Retina (tissue), 1 donor: ENCODE data around the gene PACRG.
"Not testable (repeated sequence)": the region's sequence is repeated elsewhere in the genome, so short reads cannot be mapped to it uniquely, and the experiment has no call there.

Experiments
- DNase-seq: peaks from one replicate; pipeline ENCODE4 v3.0.0-alpha.2; 2016

Gene PACRG

DNA sequence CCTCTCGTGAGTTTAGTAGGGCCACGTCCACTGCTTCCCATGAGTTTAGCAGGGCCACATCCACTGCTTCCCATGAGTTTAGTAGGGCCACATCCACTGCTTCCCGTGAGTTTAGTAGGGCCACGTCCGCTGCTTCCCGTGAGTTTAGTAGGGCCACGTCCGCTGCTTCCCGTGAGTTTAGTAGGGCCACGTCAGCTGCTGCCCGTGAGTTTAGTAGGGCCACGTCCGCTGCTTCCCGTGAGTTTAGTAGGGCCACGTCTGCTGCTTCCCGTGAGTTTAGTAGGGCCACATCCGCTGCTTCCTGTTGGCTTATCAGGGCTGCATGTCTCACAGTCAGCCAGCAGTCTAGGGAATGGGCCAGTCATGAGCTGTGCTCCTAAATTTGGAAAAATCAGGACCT lies 573.1 kb downstream of the PACRG start:
- DNase-seq: no peak

DNA sequence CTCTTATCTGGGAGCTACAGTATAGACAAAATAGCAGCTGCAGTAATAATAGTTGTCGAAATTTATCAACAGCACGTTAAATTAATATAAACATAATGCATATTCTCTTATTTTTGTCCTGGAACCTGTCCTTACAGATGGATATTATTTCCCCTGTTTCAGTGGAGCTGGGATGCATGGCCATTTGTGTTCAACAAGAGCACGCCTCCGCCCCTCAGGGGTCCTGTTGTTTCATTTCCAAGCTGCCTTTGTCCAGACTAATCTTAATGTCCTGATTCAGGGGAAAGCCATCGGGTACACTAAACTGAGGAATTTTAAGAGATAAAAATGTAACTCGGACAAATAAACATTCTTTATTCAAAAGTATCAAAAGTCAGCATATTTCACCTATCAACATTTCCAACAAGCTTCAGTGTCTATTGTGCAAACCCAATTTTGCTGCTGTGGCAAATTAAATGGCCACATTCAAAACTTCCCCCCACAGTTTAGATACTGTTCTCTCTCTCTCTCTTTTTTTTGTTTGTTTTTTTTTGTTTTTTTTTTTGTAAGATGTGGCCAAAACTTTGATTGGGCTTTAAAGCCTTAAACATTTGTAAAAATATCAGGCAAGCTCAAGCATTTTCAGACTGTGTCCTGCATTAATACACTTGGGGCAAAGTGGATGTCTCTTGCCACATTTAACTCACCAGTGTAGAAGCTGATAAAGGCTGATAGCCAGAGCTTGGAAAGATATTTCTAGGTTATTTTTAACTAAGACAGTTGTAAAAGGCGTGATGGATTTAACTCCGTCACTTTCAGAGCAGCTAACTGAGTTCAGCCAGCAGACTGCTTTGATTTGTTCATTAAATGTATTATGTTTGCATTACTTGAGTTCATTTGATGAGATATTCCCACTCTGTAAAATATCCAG lies 574.2 kb downstream of the PACRG start:
- DNase-seq: peak; percentile 34

DNA sequence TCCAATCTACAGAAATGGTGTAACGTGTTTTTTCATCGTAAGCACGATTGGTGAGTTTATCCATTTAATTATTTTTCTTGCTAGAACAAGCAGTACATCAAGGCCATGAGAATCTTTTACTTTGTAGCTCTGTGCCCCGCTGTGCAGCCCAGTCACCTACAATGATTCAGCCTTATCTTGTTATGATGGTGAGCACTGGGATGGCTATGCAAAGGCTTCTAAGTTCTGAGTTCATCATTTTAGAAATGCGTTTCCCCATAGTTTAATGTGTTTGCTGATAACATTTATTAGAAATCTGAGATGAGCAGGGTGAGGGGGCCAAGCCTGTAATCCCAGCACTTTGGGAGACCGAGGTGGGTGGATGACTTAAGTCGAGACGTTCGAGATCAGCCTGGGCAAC lies 575.0 kb downstream of the PACRG start:
- DNase-seq: no peak

DNA sequence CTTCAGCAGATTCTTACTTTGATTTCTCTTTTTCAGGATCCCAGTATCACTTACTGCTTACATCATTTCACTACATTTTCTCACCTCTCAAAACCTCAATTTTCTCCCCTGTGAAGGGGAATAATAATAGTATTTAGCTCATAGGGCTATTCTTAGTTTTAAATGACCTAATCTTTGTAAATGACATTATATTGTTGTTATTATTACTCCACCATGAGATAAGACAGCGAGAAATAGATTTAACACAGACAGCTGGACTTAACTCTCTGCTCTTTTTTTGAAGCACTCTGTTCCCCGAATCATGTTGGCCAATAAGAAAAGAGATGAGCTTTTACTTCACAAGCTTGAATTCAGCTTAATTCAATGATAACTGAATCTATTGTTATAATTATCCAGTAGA lies 578.2 kb downstream of the PACRG start:
- DNase-seq: no peak

DNA sequence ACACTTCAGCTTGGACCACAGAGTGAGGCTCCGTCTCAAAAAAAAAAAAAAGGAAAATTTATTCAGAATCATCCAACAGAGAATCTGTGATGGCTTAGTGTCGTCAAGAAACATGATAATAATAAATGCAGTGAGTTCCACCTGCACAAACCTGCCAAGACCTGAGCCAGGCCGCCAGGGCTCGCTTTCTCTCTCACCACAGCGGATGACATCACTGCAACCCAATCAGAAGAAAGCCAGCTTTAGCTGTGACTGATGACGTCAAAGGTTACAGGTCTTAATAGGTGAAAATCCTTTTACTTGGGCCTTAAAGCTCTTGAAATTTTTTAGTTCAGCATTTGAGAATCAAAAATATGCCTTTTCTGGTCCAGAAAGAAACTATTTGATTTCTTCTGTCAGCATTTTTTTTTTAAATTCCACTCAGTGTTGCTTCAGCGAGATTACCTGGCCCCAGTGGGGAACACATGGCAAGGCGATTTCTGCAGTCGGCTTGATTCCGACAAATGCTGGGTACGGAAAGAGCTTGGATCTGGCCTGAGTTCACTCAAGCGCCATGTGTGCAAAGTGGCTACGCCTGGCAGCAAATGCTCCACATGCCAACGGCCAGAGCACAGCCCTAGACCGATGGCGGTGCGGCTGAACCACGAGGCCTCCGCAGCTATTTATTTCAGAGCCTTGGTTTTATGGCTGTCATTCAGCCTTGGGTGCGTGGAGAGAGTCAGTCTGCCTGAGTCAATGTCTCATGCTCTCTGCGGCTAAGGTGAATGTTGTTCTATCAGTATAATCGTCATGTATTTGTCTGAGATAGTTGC lies 581.1 kb downstream of the PACRG start:
- DNase-seq: no peak

DNA sequence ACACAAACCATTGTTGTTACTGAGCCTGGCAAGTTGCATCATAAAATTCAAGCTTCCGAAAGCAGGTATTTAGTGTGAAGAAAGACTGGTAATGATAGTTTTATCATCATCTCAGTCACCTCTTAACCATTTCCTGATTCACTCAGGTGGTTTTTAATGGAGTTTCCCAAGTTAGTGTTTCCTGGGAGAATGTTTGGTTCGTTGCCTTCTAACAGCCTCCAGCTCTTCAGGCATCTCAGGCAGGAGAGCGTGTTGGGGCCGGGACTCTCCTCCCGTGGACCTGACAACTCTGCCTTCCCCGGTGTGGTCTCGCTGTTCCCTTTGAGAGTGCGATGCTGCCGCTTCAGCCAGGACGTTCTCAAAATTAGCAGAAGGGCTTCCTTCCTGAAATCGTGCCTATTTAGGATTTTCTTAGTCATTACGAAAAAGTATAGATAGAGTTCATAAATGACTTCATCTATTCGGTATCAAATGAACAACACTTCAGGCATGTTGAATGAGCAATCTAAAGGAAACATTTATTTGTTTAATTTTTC lies 581.8 kb downstream of the PACRG start:
- no peak for DNase-seq

DNA sequence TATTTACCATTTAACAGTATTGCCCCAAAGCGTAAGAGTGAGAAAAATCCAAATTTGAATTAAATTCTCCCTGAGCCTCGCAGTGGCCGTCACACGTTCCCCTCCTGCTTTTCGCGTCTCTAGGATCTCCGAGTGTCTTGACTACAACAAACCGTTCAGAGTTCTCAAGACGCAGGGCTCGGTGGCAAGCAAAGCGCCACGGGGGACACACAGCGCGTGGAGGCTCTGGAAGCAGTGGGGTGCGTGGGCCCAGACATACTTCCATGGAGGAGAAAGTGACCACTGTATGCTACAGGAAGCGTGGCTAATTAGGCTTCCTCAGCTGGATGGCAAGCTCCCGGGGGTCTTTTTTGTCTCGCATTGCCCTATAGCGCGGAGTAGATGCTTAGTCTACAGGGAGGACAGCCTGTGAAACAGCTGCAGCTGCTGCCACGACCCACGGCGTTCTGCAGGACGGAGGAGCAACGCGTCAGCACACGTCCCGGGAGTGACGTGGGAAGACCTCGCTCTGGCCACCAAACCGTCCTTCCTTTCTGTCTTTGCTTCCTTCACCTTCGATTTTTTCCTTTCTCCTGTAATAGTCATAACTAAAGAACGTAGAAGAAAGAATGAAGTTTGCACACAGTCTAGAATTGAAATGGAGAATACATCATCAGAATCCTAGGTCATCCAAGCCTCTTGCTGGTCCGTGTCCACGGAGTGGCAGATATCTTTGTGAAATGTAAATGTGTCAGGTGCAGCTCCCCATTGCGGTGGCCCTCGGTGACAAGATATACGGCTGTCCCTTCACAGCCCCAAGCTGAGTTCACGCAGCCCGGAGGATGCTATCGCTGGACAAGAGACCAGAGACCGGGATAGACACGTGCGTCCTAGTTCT lies 582.6 kb downstream of the PACRG start:
- DNase-seq: no peak

DNA sequence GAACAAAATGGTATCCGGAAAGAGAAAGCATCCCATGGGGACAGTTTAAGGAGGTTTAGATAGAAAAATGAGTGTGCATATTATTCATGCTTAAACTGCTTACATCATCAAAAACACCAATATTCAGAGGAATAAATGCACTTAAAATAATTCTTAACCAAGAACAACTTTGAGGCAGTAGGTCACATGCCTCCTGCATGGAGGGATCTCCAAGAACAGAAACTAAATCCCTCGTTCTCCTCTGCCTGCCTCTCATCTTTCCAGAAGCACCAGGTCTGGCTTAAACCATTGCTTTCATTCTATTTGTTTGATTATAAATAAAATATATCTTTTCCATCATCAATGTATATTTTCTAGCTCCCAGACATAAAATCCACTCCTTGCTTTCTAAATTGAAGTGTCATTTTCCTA lies 583.2 kb downstream of the PACRG start:
- DNase-seq: no peak

DNA sequence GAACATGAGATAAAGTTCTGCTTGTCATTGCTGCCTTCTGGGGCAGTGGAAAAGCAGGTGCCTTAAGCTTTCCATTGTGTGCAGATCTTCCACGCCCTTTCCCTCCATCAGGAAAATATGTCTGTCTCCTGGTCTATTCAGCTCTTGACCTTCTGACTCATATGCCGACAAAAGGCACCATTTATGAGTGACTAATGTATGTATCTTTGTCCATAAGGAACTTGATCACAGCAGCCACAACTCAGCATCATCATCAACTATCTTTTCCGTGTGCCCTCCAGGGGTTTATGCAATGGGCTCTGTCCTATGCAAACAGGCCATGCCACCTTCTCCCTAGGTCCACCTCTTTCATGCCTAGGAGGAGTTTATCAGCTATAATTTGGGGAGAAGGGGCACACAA lies 584.1 kb downstream of the PACRG start:
- DNase-seq: no peak

DNA sequence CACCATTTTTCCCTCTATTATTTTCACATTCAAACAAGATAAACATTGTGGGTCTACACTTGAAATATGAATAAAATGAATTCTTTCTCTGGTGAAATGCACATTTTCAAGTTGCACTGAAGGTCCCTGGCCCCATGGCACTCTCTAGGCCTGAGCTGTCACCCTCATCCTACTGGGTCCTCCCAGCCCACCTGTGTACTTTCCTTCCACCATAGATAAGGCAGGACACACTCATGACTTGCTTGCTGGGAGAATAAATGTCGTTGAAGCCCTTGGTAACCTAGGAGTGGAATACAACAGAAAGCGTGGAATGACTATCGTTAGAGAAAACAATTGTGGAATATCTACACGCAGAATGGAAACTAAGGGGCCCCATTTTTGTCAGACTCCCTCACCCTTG lies 585.8 kb downstream of the PACRG start:
- no peak for DNase-seq

DNA sequence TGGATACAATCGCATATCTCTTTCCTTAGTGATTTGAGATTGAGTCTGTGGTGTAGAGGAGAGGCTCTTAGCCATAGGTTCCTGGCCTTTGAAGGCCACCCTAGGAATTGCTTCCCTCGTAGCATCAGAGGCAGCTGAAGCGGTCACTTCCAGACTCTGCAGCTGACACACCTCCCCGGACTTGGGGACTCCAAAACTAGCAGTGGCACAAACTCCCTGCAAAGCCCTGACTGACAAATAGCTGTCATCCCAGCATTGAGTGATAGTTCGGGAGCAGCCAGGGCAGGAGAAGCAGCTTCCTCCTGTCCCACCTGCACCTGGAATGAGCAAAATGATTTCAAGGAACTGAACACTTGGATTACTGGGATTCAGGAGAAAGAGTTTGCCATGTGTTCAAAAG lies 586.2 kb downstream of the PACRG start:
- DNase-seq: no peak

DNA sequence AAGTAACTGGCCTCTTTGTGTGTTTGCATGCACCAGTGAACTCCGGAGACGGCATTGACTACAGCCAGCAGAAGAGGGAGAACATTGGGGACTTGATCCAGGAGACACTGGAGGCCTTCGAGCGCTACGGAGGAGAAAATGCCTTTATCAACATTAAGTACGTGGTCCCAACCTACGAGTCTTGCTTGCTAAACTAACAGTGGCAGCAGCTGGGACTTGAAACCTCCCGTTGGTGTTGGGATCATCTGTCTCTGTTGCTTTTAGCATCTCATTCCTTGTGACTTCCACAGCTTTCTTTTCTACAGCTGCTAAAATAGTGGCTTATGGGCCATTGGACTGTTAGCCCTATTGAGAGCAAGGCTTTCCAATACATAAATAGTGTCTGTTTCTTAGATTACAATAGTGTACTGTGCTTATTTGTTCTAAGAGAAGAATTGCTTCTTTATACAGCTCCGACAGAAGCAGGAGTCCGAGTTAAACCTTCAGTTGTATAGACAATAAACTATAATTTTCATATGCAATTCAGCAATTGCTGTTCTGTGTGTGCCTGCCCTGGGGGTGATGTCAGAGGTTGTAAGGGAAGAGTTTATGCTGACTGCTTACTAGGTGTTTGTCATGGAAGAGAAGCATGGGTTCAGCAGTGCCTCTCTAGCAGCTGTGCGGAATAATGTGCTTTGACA lies 587.2 kb downstream of the PACRG start:
- DNase-seq: peak; percentile 47

DNA sequence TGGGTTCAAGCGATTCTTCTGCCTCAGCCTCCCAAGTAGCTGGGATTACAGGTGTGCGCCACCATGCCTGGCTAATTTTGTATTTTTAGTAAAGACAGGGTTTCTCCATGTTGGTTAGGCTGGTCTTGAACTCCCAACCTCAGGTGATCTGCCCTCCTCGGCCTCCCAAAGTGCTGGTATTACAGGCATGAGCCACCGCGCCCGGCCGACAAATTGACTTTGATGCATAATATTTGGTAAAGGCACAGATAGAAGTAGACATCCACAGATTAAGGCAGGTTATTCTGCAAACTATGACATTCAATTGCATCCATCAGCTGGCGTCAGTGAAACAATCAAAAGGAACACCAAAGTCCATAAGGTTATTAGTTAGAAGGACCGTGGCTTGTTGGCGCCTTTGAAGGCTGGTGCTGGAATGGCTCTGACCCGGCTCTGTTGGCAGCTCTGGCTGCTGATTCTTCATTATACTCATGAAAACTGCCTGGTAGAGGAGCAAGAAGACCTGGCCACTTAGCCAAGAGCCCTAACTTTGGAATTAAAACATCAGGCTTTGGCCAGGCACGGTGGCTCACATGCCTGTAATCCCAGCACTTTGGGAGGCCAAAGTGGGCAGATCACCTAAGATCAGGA lies 589.2 kb downstream of the PACRG start:
- not testable (repeated sequence) for DNase-seq

DNA sequence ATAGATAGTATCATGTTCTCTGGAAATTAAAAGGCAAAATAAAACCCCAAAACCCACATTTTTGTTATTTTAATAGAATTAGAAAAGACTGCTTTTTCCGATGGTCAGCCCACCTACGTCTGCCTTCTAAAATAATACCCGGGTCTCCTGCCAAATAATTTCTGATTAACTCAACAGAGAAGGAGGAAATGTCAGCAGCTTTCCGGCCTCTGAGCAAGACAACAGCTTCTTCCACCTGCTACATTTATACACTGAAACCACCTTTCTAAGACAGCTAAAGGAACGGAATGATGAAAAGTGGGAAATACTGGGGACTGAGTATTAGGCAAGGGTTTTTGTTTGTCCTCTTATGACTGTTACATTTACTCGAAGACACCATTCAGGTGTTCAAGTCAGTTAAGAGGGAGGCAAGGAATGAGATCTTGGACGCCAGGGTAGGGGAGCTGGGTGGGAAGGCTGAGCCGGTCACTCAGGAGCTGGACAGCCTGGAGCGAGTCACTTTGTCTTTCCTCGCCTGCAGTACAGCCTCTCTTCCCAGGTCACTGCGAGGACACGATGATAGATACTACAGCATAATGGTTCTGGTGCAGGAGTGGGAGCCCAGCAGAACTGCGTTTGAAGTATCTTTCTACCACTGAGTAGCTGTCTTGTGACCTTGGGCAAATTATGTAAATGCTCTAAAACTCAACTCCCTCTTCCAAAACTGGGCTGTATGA lies 590.5 kb downstream of the PACRG start:
- DNase-seq: no peak

DNA sequence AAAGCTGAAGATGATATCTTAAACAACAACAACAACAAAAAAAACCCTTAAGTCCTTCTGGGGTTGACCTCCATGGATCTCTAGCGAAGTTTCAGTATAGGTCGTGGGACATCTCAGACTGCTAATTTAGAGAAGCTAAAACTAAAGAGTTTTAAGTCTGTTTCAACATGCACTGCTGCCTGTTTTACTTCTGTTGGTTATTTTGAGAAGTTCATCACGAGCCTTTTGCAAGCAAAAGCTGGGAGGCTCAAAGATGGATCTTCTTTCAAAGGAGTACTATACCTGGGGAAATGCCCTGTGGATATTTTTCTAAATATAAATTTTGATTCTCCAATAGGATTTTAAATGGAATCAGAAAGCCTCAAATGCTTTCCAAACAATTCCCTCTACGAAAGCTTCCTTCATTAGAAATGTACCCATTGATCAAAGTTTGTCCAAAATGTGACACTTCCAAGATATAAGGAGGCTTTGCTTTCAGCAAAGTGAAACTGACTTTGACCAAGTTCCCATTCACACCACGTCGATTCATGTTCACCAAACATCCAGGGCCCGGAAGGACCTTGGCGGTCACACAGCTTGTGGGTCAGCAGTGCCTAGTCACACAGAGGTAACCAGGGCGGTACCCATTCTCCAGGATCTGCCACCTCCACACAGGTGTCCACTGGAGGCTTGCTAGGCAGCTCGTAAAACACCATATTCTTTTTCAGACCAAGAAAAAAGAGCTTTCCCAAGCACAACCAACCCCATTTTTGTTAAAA lies 592.0 kb downstream of the PACRG start:
- DNase-seq: no peak

DNA sequence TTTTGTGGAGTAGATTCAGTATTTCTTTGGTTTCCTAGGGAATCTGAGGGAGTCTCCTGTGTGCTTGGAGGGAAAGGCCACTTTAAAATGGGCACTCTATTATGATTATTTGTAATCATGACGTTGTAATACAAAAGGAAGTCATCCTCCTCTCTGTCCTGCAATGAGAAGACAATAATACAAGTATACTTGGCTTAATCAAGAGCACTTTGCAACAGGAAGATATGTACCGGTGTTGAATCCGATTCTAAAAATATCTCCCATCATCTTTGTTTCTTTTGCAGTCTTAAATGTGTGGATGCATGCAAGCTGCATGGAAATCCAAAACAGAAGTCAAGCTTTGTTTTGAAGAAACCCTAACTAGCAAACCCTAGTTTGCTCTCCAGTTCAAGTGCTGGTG lies 592.6 kb downstream of the PACRG start:
- no peak for DNase-seq

DNA sequence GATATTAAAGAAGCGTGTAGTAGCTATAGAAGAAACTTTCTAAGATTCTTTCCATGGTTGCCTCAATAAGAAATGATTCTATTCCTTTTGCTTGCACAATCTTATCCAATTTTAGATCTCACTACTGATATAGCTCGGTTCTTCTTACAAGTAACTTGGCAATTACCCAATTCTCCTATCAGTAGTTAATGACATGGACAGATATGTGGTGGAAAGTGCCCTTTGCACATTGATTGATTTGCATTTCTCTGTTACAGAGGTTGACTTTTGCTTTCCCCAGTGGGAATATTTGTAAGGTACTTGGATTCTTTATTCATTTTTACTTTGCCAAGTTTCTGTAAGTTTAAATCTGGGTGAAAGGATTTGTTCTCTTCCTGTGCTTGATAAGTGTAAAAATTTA lies 593.0 kb downstream of the PACRG start:
- DNase-seq: no peak

DNA sequence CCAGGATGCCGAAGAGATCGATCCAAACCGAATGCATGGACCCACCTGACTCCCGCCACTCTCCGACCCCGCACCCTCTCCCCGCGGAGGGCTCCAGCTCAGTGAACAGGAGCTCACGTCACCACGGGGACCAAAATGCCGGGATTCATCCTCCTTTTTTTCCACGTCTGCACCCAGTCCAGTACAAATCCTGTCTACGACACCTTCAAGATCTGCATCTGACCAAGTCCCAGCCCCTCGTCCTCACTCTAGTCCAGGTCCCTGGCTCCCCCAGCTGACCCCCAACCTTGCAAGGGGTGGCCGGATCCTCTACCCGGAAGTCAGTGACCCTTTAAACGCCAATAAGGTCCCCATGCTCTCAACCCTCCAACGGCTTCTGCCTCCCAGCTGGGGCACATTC lies 593.9 kb downstream of the PACRG start:
- no peak for DNase-seq

DNA sequence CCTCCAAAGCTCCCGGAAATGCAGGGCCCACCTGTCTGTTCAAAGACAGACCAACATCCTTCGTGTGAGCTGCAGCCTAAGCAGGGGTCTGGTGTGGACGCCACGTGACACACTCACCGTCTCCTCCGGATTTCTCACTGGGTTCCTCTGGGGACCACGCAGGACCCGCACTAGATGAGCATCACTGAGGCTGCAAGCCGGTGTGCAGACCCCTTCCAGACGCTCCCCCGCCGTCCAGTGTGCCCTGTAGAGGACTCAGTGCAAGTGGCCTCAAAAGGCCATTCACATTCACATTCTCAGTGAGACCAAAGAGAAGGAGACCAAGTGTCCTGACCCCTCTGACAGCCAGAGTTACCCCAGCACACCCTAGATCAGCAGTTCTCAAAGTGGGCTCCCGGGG lies 595.5 kb downstream of the PACRG start:
- no peak for DNase-seq

DNA sequence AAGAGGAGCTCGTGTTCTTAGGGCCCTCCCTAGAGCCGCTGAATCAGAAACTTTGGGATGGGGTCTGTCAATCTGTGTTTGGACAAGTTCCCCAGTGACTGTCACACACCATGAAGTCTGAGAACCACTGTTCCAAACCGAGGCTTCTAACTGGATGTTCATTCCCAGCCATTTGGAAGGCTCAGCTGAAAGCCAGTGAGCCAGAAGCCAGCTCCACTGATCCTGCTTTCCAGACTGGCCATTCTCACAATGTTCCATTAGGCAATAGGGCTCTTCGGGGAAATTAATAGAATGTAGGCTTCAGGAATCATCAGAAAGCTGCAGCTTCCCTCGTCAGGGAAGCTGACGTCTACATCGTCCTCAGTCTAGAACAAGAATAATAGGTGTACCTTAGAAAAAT lies 595.9 kb downstream of the PACRG start:
- no peak for DNase-seq
